T-cell (primary cell): Measurements from ENCODE around the gene COQ9. TPM values are rescaled to one million over a fixed set of nuclear protein-coding genes. Genes with fewer than 3 reads are reported as not detected.

ENCODE experiments used
- ATAC-seq, 4 experiments: fragments of 200-7000 bp in 3 of 4; fragments of 150-1000 bp in 1 of 4; cut with Tn5 transposase; replicated peaks in 1 of 4; 1 replicate in 3 of 4; 2 replicates in 1 of 4; pipeline ENCODE4 v1.10.0; 2021; ENCODE audit warnings: moderate library complexity in 3 of 4, mild to moderate bottlenecking in 2 of 4, moderate number of reproducible peaks in 1 of 4
- CTCF ChIA-PET, 2 donors: fragments of 300-600 bp; sonication (Branson Sonifier 250); formaldehyde crosslinking; loops; one replicate each; lab custom pipeline; 2022; ENCODE audit warnings: antibody characterized with exemption in 2 of 2; lab: Charles Lee
- POLR2A ChIA-PET, 2 donors: fragments of 300-600 bp; sonication (Branson Sonifier 250); formaldehyde crosslinking; loops; one replicate each; lab custom pipeline; 2022; ENCODE audit warnings: antibody characterized with exemption in 2 of 2; lab: Charles Lee
- DNase-seq, 35 experiments: peaks; one replicate each; pipeline versions ENCODE4 v3.0.0 to v3.0.0-alpha.2; 2013 to 2023
- H3K27ac ChIP-seq: one replicate; pipeline ENCODE4 v1.5.1; 2013; ENCODE audit warnings: low read length
- H3K27me3 ChIP-seq, 2 experiments: replicated peaks in 1 of 2; 1 replicate in 1 of 2; 2 replicates in 1 of 2; pipeline versions ENCODE4 v1.6.1 to v1.7.0; 2013; ENCODE audit warnings: low read length in 1 of 2, mixed read lengths in 1 of 2; ENCODE audit not compliant: control insufficient read depth in 2 of 2, insufficient read depth in 2 of 2; ENCODE audit errors: extremely low read depth in 1 of 2
- H3K36me3 ChIP-seq, 2 donors: 1 replicate in 1 of 2; 2 replicates in 1 of 2; pipeline versions ENCODE4 v1.6.1 to v1.7.0; 2013; ENCODE audit warnings: low read length in 1 of 2; ENCODE audit not compliant: control insufficient read depth in 2 of 2, insufficient read depth in 1 of 2; ENCODE audit errors: extremely low read depth in 1 of 2
- H3K4me1 ChIP-seq, 2 experiments: 1 replicate in 1 of 2; 2 replicates in 1 of 2; pipeline versions ENCODE4 v1.6.1 to v1.7.0; 2013; ENCODE audit warnings: low read length in 2 of 2, mixed read lengths in 1 of 2; ENCODE audit not compliant: insufficient read depth in 2 of 2, control insufficient read depth in 1 of 2; ENCODE audit errors: extremely low read depth in 1 of 2
- H3K4me3 ChIP-seq, 2 donors: 1 replicate in 1 of 2; 2 replicates in 1 of 2; pipeline versions ENCODE4 v1.5.1 to v1.7.0; 2013; ENCODE audit warnings: mild to moderate bottlenecking in 2 of 2, low read length in 1 of 2, moderate library complexity in 1 of 2; ENCODE audit not compliant: control insufficient read depth in 1 of 2; ENCODE audit errors: extremely low read depth in 1 of 2
- H3K9me3 ChIP-seq: 2 replicates; pipeline ENCODE4 v1.7.0; 2013
- H3K27ac Mint-ChIP-seq, 2 donors: one replicate each; pipeline ENCODE4 v1.8.0; 2020 to 2021; ENCODE audit warnings: mild to moderate bottlenecking in 2 of 2, mixed read lengths in 2 of 2
- H3K27me3 Mint-ChIP-seq, 2 donors: one replicate each; pipeline ENCODE4 v1.8.0; 2021 to 2022; ENCODE audit warnings: mixed read lengths in 2 of 2
- H3K36me3 Mint-ChIP-seq: one replicate; pipeline ENCODE4 v1.8.0; 2021; ENCODE audit warnings: mixed read lengths
- H3K4me1 Mint-ChIP-seq, 3 donors: one replicate each; pipeline ENCODE4 v1.8.0; 2020 to 2022; ENCODE audit warnings: mixed read lengths in 3 of 3, mild to moderate bottlenecking in 1 of 3
- H3K4me3 Mint-ChIP-seq, 3 donors: one replicate each; pipeline ENCODE4 v1.8.0; 2020 to 2022; ENCODE audit warnings: mild to moderate bottlenecking in 3 of 3, mixed read lengths in 3 of 3, moderate library complexity in 3 of 3
- H3K9me3 Mint-ChIP-seq, 3 donors: one replicate each; pipeline ENCODE4 v1.8.0; 2020 to 2022; ENCODE audit warnings: mixed read lengths in 3 of 3
- WGBS: methylation state at CpG from one replicate; pipeline ENCODE4 v1.1.5; 2013; ENCODE audit warnings: missing lambda C conversion rate; ENCODE audit not compliant: insufficient coverage; 5-methylcytosine and 5-hydroxymethylcytosine counted together
- total RNA-seq, 35 experiments: library from RNA in 6 of 35; stranded (reverse) in 6 of 35; fragments of 120-200 nt in 1 of 35; gene quantifications; one replicate each; pipeline versions ENCODE4 v1.2.1 to v1.2.4 and lab custom pipeline; 2013 to 2026

COQ9 gene
- total RNA-seq, 5 donors from 2014 or later (not counting 1 experiment from before 2014, with no cell fraction given), result 18.0 to 35.3 (median 34.2) TPM

DNA sequence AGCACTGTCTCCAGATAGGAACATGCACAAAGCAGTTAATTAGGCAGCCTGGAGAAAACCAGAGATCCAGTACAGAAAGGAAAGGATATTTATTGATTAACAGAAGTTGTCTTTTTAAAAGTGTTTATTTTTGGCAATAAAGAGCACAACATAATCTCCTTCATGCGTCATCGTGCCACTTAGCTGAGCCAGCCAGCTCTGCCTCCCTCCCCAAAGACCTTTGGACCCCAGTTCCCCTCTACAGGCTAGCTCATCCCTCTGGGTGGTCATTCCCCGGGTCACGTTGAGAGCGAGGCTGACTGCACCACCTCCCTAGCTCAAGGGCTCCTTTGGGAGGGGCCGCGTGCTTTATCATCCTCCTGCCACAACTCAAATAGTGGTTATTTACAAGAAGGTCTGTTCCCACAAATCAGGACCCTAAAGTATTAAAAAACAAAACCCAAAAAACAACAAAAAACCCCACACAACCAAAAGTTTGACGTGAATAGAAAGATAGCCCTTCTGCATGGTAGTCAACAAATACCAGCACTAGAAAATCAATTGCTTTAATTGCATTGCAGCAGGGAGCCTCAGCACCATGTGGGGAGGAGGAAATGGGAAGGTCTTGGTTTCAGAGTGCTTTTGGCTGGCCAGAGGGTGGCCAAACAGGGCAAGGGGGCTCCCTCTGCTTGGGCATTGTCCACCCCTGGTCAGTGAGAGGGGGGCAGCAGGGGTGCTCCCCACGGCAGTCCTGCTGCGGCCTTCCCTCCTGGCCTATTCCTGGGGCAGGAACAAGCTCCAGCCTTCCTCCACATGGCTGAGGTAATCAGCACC lies 24.8 kb downstream of the COQ9 start:
- CTCF ChIA-PET, result interaction anchor here in 1 of 2 donors (0.6 kb wide), 1 partner anchor 124 kb away, joined by 4 read pairs; no protein-coding TSS in a partner anchor
- Mint-ChIP-seq H3K36me3 (peaks cover 39% of the 10 kb centered on the region), H3K9me3 (no peaks in the 10 kb centered on the region), H3K27ac (peak overlapping the region in 1 of 2 donors; percentile 20), H3K4me1 (peaks cover 9 to 31% (median 13%) of the 10 kb centered on the region in 3 donors), H3K27me3 (no peaks in the 10 kb centered on the region), H3K4me3 (no peak overlapping the region)
- POLR2A ChIA-PET, result no interaction called here
- ATAC-seq (no peak), DNase-seq (no peak)
- H3K27me3 ChIP-seq, result no peaks in the 10 kb centered on the region
- H3K36me3 ChIP-seq, result peaks cover 19 to 57% of the 10 kb centered on the region in 2 donors
- H3K9me3 ChIP-seq, result no peaks in the 10 kb centered on the region
- H3K27ac ChIP-seq, result no peak overlapping the region
- WGBS, result 100% methylated on average over 3 of the region's 10 CpGs
- H3K4me1 ChIP-seq, result peaks cover 6 to 22% of the 10 kb centered on the region in 2 experiments
- no peak overlapping the region for H3K4me3 ChIP-seq

GRCh38 chr16:57472665-57473060 lies 25.4 kb downstream of the COQ9 start:
- Mint-ChIP-seq H3K27me3 (no peaks in the 10 kb centered on the region), H3K36me3 (peaks cover 36% of the 10 kb centered on the region), H3K27ac (peak overlapping the region in 1 of 2 donors; percentile 16), H3K9me3 (no peaks in the 10 kb centered on the region), H3K4me1 (peaks cover 9 to 27% (median 15%) of the 10 kb centered on the region in 3 donors), H3K4me3 (no peak overlapping the region)
- H3K4me1 ChIP-seq, result peaks cover 6 to 26% of the 10 kb centered on the region in 2 experiments
- H3K36me3 ChIP-seq, result peaks cover 19 to 52% of the 10 kb centered on the region in 2 donors
- H3K27ac ChIP-seq, result no peak overlapping the region
- POLR2A ChIA-PET, result no interaction called here
- H3K9me3 ChIP-seq, result no peaks in the 10 kb centered on the region
- no peaks in the 10 kb centered on the region for H3K27me3 ChIP-seq
- ATAC-seq (no peak), DNase-seq (no peak)
- WGBS, result 36% methylated on average over 1 of the region's 4 CpGs
- CTCF ChIA-PET, result no interaction called here
- H3K4me3 ChIP-seq, result no peak overlapping the region

DNA sequence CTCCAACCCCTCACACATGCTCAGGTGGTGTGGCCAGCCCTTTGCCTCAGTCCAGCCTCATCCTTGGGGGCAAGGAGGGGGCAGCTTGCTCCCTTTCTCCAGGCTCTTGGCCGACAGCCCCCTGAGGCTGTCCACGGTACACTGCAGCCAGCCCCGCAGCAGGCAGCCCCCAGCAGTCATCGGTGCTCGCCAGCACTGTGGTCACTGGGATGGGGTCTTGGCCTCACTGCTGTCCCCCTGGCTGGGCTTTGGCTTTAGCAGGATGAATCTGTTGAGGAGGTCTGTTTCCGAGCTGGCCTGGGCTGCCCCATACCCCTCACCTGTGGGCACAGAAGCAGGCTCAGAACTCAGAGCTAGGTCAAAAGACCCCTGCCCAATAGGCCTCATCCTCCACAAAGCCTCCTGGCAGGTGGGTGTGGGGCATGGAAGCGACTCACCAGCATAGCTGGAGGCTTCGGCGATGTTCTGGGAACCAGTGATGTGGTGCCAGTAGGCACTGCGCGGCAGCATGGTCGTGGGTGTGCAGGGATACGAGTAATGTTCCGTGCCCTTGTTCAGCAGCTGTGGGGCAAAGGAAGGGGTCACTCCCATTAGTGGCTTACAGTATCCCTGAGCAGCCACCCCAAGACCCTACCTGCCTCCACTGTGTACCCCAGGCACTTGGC lies 26.0 kb downstream of the COQ9 start:
- Histone ChIP-seq H3K4me3 (no peak overlapping the region), H3K27ac (no peak overlapping the region), H3K27me3 (no peaks in the 10 kb centered on the region), H3K9me3 (no peaks in the 10 kb centered on the region), H3K4me1 (peaks cover 6 to 26% of the 10 kb centered on the region in 2 experiments), H3K36me3 (peaks cover 15 to 45% of the 10 kb centered on the region in 2 donors)
- Mint-ChIP-seq H3K27ac (no peak overlapping the region), H3K4me1 (peaks cover 9 to 21% (median 14%) of the 10 kb centered on the region in 3 donors), H3K36me3 (peaks cover 32% of the 10 kb centered on the region), H3K4me3 (no peak overlapping the region), H3K9me3 (no peaks in the 10 kb centered on the region), H3K27me3 (no peaks in the 10 kb centered on the region)
- ChIA-PET CTCF (no interaction called here), POLR2A (no interaction called here)
- DNase-seq, result no peak
- 95% methylated on average over 5 of the region's 14 CpGs for WGBS
- ATAC-seq, result no peak

DNA sequence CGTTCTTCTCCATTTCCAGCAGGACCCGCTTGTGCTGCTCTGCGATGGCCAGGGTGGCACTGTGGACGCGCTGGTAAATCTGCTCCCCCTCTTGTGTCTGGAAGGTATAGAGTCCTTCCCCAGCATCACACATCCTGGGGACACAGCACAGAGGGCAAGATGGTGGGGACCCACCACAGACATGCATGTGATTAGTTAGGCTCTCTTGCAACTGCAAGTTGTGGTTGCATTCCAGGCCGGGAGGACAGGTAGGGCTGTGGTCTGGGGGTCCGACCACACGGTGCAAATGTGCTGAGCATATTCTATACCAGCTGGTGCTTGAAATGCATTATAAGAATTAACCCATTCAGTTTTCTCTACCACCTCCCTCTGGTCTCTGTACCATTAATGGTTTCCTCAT lies 26.6 kb downstream of the COQ9 start:
- Histone ChIP-seq H3K27me3 (no peaks in the 10 kb centered on the region), H3K4me1 (peaks cover 6 to 26% of the 10 kb centered on the region in 2 experiments), H3K4me3 (no peak overlapping the region), H3K9me3 (no peaks in the 10 kb centered on the region), H3K27ac (no peak overlapping the region), H3K36me3 (peaks cover 15 to 39% of the 10 kb centered on the region in 2 donors)
- Mint-ChIP-seq H3K9me3 (no peaks in the 10 kb centered on the region), H3K4me1 (peaks cover 9 to 17% (median 15%) of the 10 kb centered on the region in 3 donors), H3K36me3 (peaks cover 27% of the 10 kb centered on the region), H3K4me3 (no peak overlapping the region), H3K27ac (no peak overlapping the region), H3K27me3 (no peaks in the 10 kb centered on the region)
- no peak for DNase-seq
- no peak for ATAC-seq
- WGBS, result 44% methylated on average over 3 of the region's 8 CpGs
- ChIA-PET POLR2A (interaction anchor here in 1 of 2 donors (0.5 kb wide), 1 partner anchor 51 kb away, joined by 11 read pairs; no protein-coding TSS in a partner anchor), CTCF (no interaction called here)

- H3K27ac Mint-ChIP-seq, result peak overlapping the region in 1 of 2 donors; percentile 76
- CTCF ChIA-PET, result interaction anchor here in 1 of 2 donors (0.6 to 0.7 kb wide), 2 partner anchors 16 to 176 kb away, joined by 3 to 13 read pairs; no protein-coding TSS in a partner anchor
Observed at GRCh38 chr16:57474671-57475661, 27.7 kb downstream of the COQ9 start.

More at GRCh38 chr16:57474671-57475661, 27.7 kb downstream of the COQ9 start:
- no peak for DNase-seq
- 93% methylated on average over 22 of the region's 30 CpGs for WGBS
- no peaks in the 10 kb centered on the region for H3K27me3 ChIP-seq
- Mint-ChIP-seq H3K4me3 (no peak overlapping the region), H3K9me3 (no peaks in the 10 kb centered on the region), H3K36me3 (peaks cover 19% of the 10 kb centered on the region), H3K4me1 (peaks cover 13 to 19% (median 17%) of the 10 kb centered on the region in 3 donors), H3K27me3 (no peaks in the 10 kb centered on the region)
- no peak overlapping the region for H3K27ac ChIP-seq
- POLR2A ChIA-PET, result no interaction called here
- no peak for ATAC-seq
- H3K4me3 ChIP-seq, result no peak overlapping the region
- H3K9me3 ChIP-seq, result no peaks in the 10 kb centered on the region
- peaks cover 6 to 26% of the 10 kb centered on the region in 2 experiments for H3K4me1 ChIP-seq
- H3K36me3 ChIP-seq, result peaks cover 10 to 29% of the 10 kb centered on the region in 2 donors
